Stimulated activated CD8-positive, alpha-beta memory T cell treated with anti-CD3 and anti-CD28 coated beads, Interleukin-7, amount 100 ng/mL, for 24 hours (primary cell): Measurements from ENCODE around the gene LEP.

Experiments
- DNase-seq: peaks from one replicate; pipeline ENCODE4 v3.0.0-alpha.2; 2020; ENCODE audit warnings: low read depth

Gene LEP

GRCh38 chr7:128247108-128247507 lies 6.0 kb downstream of the LEP start:
- DNase-seq, result no peak

GRCh38 chr7:128247640-128248194 lies 6.6 kb downstream of the LEP start:
- DNase-seq, result no peak

- DNase-seq, result no peak
Measured at GRCh38 chr7:128251337-128251736, 10.3 kb downstream of the LEP start.

- no peak for DNase-seq
Measured at GRCh38 chr7:128253701-128254100, 12.6 kb downstream of the LEP start.

- DNase-seq, result no peak
Measured at GRCh38 chr7:128254470-128254869, 13.4 kb downstream of the LEP start.

GRCh38 chr7:128255271-128255670 lies 14.2 kb downstream of the LEP start:
- no peak for DNase-seq

- DNase-seq, result no peak
Measured at GRCh38 chr7:128257458-128257857, 16.4 kb downstream of the LEP start.

GRCh38 chr7:128259131-128260061 lies 18.3 kb downstream of the LEP start:
- no peak for DNase-seq

GRCh38 chr7:128260069-128260795 lies 19.2 kb downstream of the LEP start:
- no peak for DNase-seq

- no peak for DNase-seq
Measured at GRCh38 chr7:128262273-128263028, 21.4 kb downstream of the LEP start.

- no peak for DNase-seq
Measured at GRCh38 chr7:128263420-128263819, 22.3 kb downstream of the LEP start.

- no peak for DNase-seq
Measured at GRCh38 chr7:128264477-128264876, 23.4 kb downstream of the LEP start.

- no peak for DNase-seq
Measured at GRCh38 chr7:128265156-128265905, 24.3 kb downstream of the LEP start.

- no peak for DNase-seq
Measured at GRCh38 chr7:128265906-128266300, 24.8 kb downstream of the LEP start.

- no peak for DNase-seq
Measured at GRCh38 chr7:128266529-128266882, 25.4 kb downstream of the LEP start.

GRCh38 chr7:128266883-128267594 lies 26.0 kb downstream of the LEP start:
- DNase-seq, result no peak

GRCh38 chr7:128267595-128267924 lies 26.5 kb downstream of the LEP start:
- no peak for DNase-seq

- DNase-seq, result no peak
Measured at GRCh38 chr7:128268233-128268632, 27.2 kb downstream of the LEP start.

- no peak for DNase-seq
Measured at GRCh38 chr7:128270826-128271272, 29.8 kb downstream of the LEP start.

- no peak for DNase-seq
Measured at GRCh38 chr7:128271471-128271941, 30.4 kb downstream of the LEP start.
